Smooth muscle cell of bladder (primary cell): ENCODE results near the gene ELOA. TPM values are rescaled to one million over a fixed set of nuclear protein-coding genes. Genes with fewer than 3 reads are reported as not detected.

Source experiments
- total RNA-seq: library from RNA; depleted of rRNA; stranded (reverse); fragments of >200 nt; gene quantifications from 2 replicates; pipeline ENCODE4 v1.2.3, GENCODE V29; 2014

ELOA gene
- total RNA-seq, result 16.5 and 17.9 TPM in 2 replicates

GRCh38 chr1:23743287-23744152 is at the start of gene ELOA:
Gene ELOA, plus strand, starts transcription at chr1:23743471. Its CDS starts 33 bp downstream, at chr1:23743504.

DNA sequence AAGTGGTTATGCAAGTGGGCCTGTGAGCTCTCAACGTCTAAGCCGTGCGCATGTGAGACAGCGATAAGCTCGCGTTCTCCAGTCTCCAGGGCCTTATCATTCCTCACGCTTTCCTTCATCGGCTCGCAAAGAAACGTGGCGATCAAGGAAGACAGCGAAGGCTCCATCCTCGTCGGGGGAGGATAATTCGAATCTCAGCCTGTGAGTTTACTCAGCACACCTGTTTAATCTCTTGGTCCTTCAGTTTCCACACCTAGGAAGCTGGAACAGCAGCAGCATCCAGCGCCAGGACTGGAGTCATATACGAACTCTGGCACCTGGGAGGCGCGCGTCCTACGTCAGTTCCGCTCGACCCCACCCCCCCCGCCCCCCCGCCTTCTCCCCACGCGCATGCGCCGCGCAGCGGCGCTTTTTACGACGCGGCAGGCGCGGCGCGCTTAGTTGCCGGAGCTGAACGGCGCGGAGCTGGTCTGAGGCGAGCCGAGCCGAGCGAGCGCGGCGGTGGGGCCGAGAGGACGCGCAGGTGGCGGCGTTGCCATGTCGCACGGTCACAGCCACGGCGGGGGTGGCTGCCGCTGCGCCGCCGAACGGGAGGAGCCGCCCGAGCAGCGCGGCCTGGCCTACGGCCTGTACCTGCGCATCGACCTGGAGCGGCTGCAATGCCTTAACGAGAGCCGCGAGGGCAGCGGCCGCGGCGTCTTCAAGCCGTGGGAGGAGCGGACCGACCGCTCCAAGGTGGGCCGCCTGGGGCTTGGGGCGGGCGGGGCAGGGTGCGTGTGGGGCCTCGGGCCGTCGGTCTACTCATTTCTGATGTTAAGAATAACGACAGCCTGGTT is 34.9 kb downstream of the ELOA start, which contains the start of gene PITHD1:
Gene PITHD1, plus strand, starts transcription at position 440 of the 836 bp plus-strand sequence. Its CDS starts 98 bp downstream, at position 538.

GRCh38 chr1:23790696-23791515 is 47.6 kb downstream of the ELOA start, which contains the start of gene LYPLA2:
Gene LYPLA2, plus strand, starts transcription at chr1:23791145. Its CDS starts 1,538 bp downstream, at chr1:23792683.

DNA sequence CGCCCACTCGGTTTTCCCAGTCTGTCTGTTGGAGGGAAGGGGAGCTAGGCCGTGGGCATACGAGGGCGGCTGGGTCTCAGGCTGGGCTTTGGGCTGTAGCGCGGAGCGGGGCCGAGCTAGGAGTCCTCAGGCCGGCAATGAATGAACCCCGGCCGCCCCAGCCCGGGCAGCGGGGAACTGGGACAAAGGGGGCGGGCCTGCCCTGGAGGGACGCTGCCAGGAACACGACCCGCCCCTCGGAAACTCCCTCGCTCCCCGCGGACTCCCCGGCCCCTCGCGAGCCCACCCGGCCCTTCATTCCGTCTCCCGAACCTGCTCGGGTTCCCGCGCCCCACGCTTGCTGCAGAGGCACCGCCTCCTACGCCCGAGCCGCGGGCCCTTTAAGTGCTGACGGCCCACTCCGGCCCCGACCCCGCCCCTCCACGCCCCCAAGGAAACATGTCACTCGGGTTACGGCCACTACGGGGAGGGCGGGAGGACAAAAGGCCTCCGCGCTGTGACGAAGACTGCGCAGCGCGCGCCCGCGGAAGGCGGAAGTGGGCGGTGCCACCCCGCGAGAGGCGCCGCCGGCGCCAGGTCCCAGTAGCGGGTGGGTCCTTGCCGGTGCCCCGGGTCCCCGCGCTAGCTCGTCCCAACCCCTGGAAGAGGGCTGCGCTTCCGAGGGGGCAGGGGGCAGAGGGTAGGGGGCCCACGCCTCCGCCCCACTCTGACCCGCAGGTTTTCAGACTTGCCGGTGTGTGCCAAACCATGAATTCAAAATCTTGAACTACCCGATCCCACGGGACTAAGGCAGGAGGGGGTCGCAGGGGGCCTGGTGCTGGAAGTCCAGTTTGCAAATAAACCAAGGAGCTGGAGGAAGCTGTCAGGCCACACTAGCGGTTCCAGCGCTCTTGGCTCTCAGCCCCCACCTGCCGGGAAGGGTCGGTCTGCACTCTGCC is 57.4 kb downstream of the ELOA start, which contains the start of gene GALE:
Gene GALE, minus strand, starts transcription at position 355 of the 938 bp plus-strand sequence. CDS start 1,747 bp downstream, outside the sequence.

Other genes with a start within 250 kb of the ELOA start
- gene E2F2, start 212.2 kb upstream of the ELOA start, total RNA-seq, result under 0.01 and 0.14 TPM in 2 replicates
- gene ID3, start 184.0 kb upstream of the ELOA start, total RNA-seq, result 195 and 250 TPM in 2 replicates
- gene RPL11, start 51.7 kb upstream of the ELOA start, total RNA-seq, result 1,611 and 1,698 TPM in 2 replicates
- 28.2 and 34.9 TPM in 2 replicates for gene PITHD1, start 34.9 kb downstream of the ELOA start, total RNA-seq
- gene LYPLA2, start 47.7 kb downstream of the ELOA start, total RNA-seq, result 29.3 and 36.1 TPM in 2 replicates
- 11.4 and 13.4 TPM in 2 replicates for gene GALE, start 57.3 kb downstream of the ELOA start, total RNA-seq
- 52.0 and 53.9 TPM in 2 replicates for gene HMGCL, start 82.0 kb downstream of the ELOA start, total RNA-seq
- 5.6 and 9.0 TPM in 2 replicates for gene FUCA1, start 124.8 kb downstream of the ELOA start, total RNA-seq
- gene CNR2, start 169.9 kb downstream of the ELOA start, total RNA-seq, result not detected in 2 replicates
- gene PNRC2, start 216.4 kb downstream of the ELOA start, total RNA-seq, result 70.0 and 78.8 TPM in 2 replicates
- gene SRSF10, start 236.9 kb downstream of the ELOA start, total RNA-seq, result 64.3 and 72.6 TPM in 2 replicates